Measurements from ENCODE around the gene CNTN2.

GRCh38 chr1:205122489-205122882 is 79.5 kb downstream of the CNTN2 start:
- TF ChIP-seq CTCF (conservative IDR thresholded peaks at IDR 0.05; ENCODE audit: low read depth, low read length) = no peak
- TF ChIP-seq POLR2A (IDR thresholded peaks at IDR 0.05; ENCODE audit: low read depth, low read length) = no peak
